Osteoblast (primary cell): ENCODE data around the gene CCNDBP1. TPM values are rescaled to one million over a fixed set of nuclear protein-coding genes. Genes with fewer than 3 reads are reported as not detected.
"Not testable (repeated sequence)": the region's sequence is repeated elsewhere in the genome, so short reads cannot be mapped to it uniquely, and the experiment has no call there.

Experiments used
- DNase-seq: peaks from one replicate; pipeline ENCODE4 v3.0.0; 2011; ENCODE audit warnings: low spot score, mixed read lengths; ENCODE audit not compliant: insufficient read length; ENCODE audit errors: missing footprints
- H2AFZ ChIP-seq: 2 replicates; pipeline ENCODE4 v1.6.0; 2011; ENCODE audit warnings: mild to moderate bottlenecking, low read length
- H3K27ac ChIP-seq: 2 replicates; pipeline ENCODE4 v1.5.1; 2011; ENCODE audit warnings: mild to moderate bottlenecking, low read depth, low read length, moderate library complexity
- H3K27me3 ChIP-seq: 2 replicates; pipeline ENCODE4 v1.6.0; 2012; ENCODE audit warnings: mild to moderate bottlenecking, control low read depth, inconsistent platforms, low read length, moderate library complexity; ENCODE audit not compliant: insufficient read depth
- H3K36me3 ChIP-seq: 2 replicates; pipeline ENCODE4 v1.5.1; 2011; ENCODE audit warnings: mild to moderate bottlenecking, low read length, control low read depth, moderate library complexity; ENCODE audit not compliant: insufficient read depth
- H3K4me1 ChIP-seq: 2 replicates; pipeline ENCODE4 v1.5.1; 2011; ENCODE audit warnings: mild to moderate bottlenecking, low read length, control low read depth, moderate library complexity; ENCODE audit not compliant: insufficient read depth
- H3K4me2 ChIP-seq: 2 replicates; pipeline ENCODE4 v1.6.0; 2011; ENCODE audit warnings: mild to moderate bottlenecking, low read length; ENCODE audit not compliant: insufficient read depth
- H3K4me3 ChIP-seq: fragments of 200-600 bp; sonication (generic); 3 replicates; pipeline ENCODE4 v1.5.1; 2012; ENCODE audit warnings: mild to moderate bottlenecking, low read length, inconsistent platforms; ENCODE audit not compliant: insufficient read depth
- H3K79me2 ChIP-seq: 2 replicates; pipeline ENCODE4 v1.6.0; 2012; ENCODE audit warnings: mild to moderate bottlenecking, low read length, control low read depth, inconsistent platforms; ENCODE audit not compliant: insufficient read depth
- H3K9me3 ChIP-seq: 2 replicates; pipeline ENCODE4 v1.5.1; 2011; ENCODE audit warnings: low read depth, low read length, control low read depth
- H4K20me1 ChIP-seq: 2 replicates; pipeline ENCODE4 v1.6.0; 2012; ENCODE audit warnings: mild to moderate bottlenecking, low read length, control low read depth; ENCODE audit not compliant: insufficient read depth
- total RNA-seq: library from RNA; depleted of rRNA; stranded (reverse); fragments of >200 nt; gene quantifications from 2 replicates; pipeline ENCODE4 v1.2.3, GENCODE V29; 2012
- TF ChIP-seq, protein P1 (sequence below): IDR thresholded peaks from 2 replicates; pipeline ENCODE4 v1.5.1; 2011; ENCODE audit warnings: mild to moderate bottlenecking, low read depth, low read length, moderate library complexity; ENCODE audit errors: extremely low read depth

CCNDBP1 gene
- total RNA-seq, 1 donor = 66.6 TPM

DNA sequence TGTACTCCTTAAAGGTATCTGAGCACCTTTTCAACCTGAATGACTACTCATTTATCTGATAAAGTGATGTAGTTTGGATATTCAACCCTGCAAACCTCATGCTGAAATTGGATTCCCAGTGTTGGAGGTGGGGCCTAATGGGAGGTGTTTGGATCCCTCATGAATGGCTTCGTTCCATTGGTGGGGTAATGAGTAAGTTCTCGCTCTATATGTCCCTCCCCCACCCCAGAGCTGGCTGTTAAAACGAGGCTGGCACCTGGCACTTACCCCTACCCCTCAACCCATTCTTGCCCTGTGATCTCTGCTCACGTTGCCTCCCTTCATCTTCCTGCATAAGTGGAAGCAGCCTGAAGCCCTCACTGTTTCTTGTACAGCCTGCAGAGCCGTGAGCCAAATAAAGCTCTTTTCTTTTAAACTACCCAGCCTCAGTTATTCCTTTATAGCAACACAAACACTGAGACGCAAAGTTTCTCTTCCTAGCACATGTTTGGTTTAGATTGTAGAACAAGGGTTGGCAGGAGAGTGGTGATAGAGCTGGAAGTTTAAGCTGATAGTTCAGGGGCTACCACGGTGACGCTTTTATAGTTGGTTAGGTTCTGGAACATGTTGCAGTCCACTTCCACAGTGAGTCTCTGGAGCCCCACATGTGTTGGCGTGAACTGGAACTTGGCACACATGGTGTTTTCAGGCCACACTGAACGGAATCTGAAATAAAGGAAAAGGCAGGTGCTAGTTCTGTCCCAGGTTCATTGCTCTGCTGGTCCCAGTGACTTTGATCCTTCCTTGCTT, 11.8 kb downstream of the CCNDBP1 start:
- peaks cover 8% of the 10 kb centered on the region for H3K4me1 ChIP-seq
- no peak overlapping the region for H3K4me3 ChIP-seq
- no peak for DNase-seq
- peaks cover 19% of the 10 kb centered on the region for H3K36me3 ChIP-seq
- H3K27me3 ChIP-seq = no peaks in the 10 kb centered on the region
- no peaks in the 10 kb centered on the region for H3K9me3 ChIP-seq
- no peaks in the 10 kb centered on the region for H4K20me1 ChIP-seq
- no peak overlapping the region for H3K27ac ChIP-seq
- no peak overlapping the region for H3K4me2 ChIP-seq
- no peaks in the 10 kb centered on the region for H3K79me2 ChIP-seq
- no peak overlapping the region for H2AFZ ChIP-seq
- TF ChIP-seq, protein P1, sequence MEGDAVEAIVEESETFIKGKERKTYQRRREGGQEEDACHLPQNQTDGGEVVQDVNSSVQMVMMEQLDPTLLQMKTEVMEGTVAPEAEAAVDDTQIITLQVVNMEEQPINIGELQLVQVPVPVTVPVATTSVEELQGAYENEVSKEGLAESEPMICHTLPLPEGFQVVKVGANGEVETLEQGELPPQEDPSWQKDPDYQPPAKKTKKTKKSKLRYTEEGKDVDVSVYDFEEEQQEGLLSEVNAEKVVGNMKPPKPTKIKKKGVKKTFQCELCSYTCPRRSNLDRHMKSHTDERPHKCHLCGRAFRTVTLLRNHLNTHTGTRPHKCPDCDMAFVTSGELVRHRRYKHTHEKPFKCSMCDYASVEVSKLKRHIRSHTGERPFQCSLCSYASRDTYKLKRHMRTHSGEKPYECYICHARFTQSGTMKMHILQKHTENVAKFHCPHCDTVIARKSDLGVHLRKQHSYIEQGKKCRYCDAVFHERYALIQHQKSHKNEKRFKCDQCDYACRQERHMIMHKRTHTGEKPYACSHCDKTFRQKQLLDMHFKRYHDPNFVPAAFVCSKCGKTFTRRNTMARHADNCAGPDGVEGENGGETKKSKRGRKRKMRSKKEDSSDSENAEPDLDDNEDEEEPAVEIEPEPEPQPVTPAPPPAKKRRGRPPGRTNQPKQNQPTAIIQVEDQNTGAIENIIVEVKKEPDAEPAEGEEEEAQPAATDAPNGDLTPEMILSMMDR = no peak

DNA sequence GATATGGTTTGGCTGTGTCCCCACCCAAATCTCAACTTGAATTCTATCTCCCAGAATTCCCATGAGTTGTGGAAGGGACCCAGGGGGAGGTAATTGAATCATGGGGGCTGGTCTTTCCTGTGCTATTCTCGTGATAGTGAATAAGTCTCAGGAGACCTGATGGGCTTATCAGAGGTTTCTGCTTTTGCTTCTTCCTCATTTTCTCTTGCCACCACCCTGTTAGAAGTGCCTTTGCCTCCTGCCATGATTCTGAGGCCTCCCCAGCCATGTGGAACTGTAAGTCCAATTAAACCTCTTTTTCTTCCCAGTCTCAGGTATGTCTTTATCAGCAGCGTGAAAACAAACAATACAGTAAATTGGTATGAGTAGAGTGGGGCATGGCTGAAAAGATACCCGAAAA, 12.6 kb downstream of the CCNDBP1 start:
- H3K27ac ChIP-seq, H3K79me2 ChIP-seq, H3K4me3 ChIP-seq, H3K4me1 ChIP-seq, H2AFZ ChIP-seq, H3K9me3 ChIP-seq, H3K27me3 ChIP-seq, H4K20me1 ChIP-seq, DNase-seq, H3K4me2 ChIP-seq: not testable (repeated sequence)
- peaks cover 11% of the 10 kb centered on the region for H3K36me3 ChIP-seq

DNA sequence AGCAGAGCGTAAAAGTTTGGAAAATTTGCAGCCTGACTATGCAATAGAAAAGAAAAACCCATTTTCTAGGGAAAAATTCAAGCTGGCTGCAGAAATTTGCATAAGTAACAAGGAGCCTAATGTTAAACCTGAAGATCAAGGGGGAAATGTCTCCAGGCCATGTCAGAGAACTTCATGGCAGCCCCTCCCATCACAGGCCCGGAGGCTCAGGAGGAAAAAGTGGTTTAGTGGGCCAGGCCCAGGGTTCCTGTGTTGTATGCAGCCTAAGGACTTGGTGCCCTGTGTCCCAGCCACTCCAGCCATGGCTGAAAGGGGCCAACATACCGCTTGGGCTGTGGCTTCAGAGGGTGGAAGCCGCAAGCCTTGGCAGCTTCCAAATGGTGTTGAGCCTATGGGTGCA, 13.4 kb downstream of the CCNDBP1 start:
- not testable (repeated sequence) for H3K27me3 ChIP-seq, DNase-seq, H3K27ac ChIP-seq, H4K20me1 ChIP-seq, H3K4me2 ChIP-seq, H2AFZ ChIP-seq, H3K4me3 ChIP-seq, H3K9me3 ChIP-seq, H3K4me1 ChIP-seq, H3K79me2 ChIP-seq, H3K36me3 ChIP-seq

DNA sequence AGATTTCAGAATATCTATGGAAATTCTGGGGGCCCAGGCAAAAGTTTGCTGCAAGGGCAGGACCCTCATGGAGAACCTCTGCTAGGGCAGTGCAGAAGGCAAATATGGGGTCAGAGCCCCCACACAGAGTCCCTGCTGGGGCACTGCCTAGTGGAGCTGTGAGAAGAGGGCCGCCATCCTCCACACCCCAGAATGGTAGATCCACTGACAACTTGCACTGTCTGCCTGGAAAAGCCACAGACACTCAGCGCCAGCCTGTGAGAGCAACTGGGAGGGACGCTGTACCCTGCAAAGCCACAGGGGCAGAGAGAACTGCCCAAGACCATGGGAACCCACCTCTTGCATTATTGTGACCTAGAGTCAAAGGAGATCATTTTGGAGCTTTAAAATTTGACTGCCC, 13.8 kb downstream of the CCNDBP1 start:
- no peaks in the 10 kb centered on the region for H3K9me3 ChIP-seq
- TF ChIP-seq, protein P1 = no peak
- peaks cover 7% of the 10 kb centered on the region for H3K36me3 ChIP-seq
- no peak for DNase-seq
- no peak overlapping the region for H3K27ac ChIP-seq
- H2AFZ ChIP-seq = no peak overlapping the region
- H3K4me3 ChIP-seq = no peak overlapping the region
- H4K20me1 ChIP-seq = no peaks in the 10 kb centered on the region
- H3K27me3 ChIP-seq = peaks cover 4% of the 10 kb centered on the region
- H3K79me2 ChIP-seq = no peaks in the 10 kb centered on the region
- H3K4me2 ChIP-seq = no peak overlapping the region
- peaks cover 9% of the 10 kb centered on the region for H3K4me1 ChIP-seq

DNA sequence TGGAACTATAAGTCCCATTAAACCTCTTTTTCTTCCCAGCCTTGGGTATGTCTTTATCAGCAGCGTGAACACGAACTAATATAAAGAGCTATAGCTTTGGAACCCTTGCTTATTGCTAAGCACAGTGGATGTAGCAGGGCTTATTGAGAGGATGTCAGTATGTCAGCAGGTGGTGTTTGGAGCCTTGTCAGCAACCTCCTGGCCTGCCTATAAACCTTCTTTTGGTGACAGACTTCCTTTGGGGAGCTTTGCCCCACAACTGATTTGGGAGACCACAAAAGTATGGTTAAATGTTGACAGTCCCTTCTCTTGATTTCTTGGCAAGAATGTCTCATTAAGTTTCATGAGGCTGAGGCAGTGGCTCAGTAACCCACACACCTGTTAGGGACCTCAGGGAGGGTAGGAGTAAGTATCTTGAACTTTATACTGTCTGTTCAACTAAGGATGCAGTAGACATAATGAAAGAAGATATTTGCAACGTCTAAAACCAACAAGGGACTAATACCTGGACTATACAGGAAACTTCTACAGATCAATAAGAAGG, 14.8 kb downstream of the CCNDBP1 start:
- H3K79me2 ChIP-seq = no peaks in the 10 kb centered on the region
- H3K4me1 ChIP-seq = peaks cover 7% of the 10 kb centered on the region
- DNase-seq = no peak
- H4K20me1 ChIP-seq = no peaks in the 10 kb centered on the region
- no peak overlapping the region for H3K4me3 ChIP-seq
- no peak overlapping the region for H3K4me2 ChIP-seq
- H3K27ac ChIP-seq = no peak overlapping the region
- peaks cover 4% of the 10 kb centered on the region for H3K27me3 ChIP-seq
- H3K9me3 ChIP-seq = no peaks in the 10 kb centered on the region
- TF ChIP-seq, protein P1 = no peak
- H3K36me3 ChIP-seq = peaks cover 3% of the 10 kb centered on the region
- no peak overlapping the region for H2AFZ ChIP-seq
